Measurements from ENCODE around the gene QTRT2.

- TF ChIP-seq CTCF (IDR thresholded peaks at IDR 0.05) (no peak), POLR2A (IDR thresholded peaks at IDR 0.05) (no peak)
Observed at GRCh38 chr3:114092151-114093015, 35.8 kb downstream of the QTRT2 start.

Measured in lower leg skin (tissue), 3 donors.